Tibial nerve (tissue), 4 donors: ENCODE results near the gene PLSCR4.

Experiments
- CTCF ChIP-seq, 5 experiments: fragments of 200-600 bp in 3 of 5; fragments of 450-650 bp in 2 of 5; sonication (generic) in 3 of 5; IDR thresholded peaks; one replicate each; pipeline ENCODE4 v1.5.1; 2016 to 2019; ENCODE audit warnings: antibody characterized with exemption in 5 of 5, mild to moderate bottlenecking in 3 of 5, moderate library complexity in 2 of 5
- EP300 ChIP-seq, 2 donors: sonication (generic); formaldehyde crosslinking; IDR thresholded peaks; one replicate each; pipeline ENCODE4 v1.6.1; 2017; ENCODE audit warnings: antibody characterized with exemption in 2 of 2, mild to moderate bottlenecking in 1 of 2
- POLR2A ChIP-seq, 2 donors: fragments of 450-650 bp; IDR thresholded peaks; one replicate each; pipeline ENCODE4 v1.6.1; 2017; ENCODE audit warnings: antibody characterized with exemption in 2 of 2, mild to moderate bottlenecking in 2 of 2, moderate library complexity in 2 of 2

- TF ChIP-seq CTCF (IDR thresholded peaks at IDR 0.05) (no peak), POLR2A (IDR thresholded peaks at IDR 0.05) (no peak), EP300 (IDR thresholded peaks at IDR 0.05) (no peak)
Measured at GRCh38 chr3:146170591-146170990, 80.3 kb downstream of the PLSCR4 start.
